GM19023 (cell line): ENCODE results near the gene ATXN7L1.
"Not testable (repeated sequence)": the region's sequence is repeated elsewhere in the genome, so short reads cannot be mapped to it uniquely, and the experiment has no call there.

Experiments
- ATAC-seq: cut with Tn5 transposase; IDR thresholded peaks from one replicate; pipeline ENCODE4 v1.9.1; 2021; ENCODE audit warnings: mild to moderate bottlenecking, moderate library complexity; ENCODE audit not compliant: unreplicated experiment

Gene ATXN7L1

GRCh38 chr7:105623378-105623777 lies 253.0 kb downstream of the ATXN7L1 start:
- no peak for ATAC-seq

- ATAC-seq, result no peak
Measured at GRCh38 chr7:105622106-105622731, 254.2 kb downstream of the ATXN7L1 start.

- ATAC-seq, result no peak
Measured at GRCh38 chr7:105621617-105622016, 254.8 kb downstream of the ATXN7L1 start.

- no peak for ATAC-seq
Measured at GRCh38 chr7:105621176-105621575, 255.2 kb downstream of the ATXN7L1 start.

- ATAC-seq, result no peak
Measured at GRCh38 chr7:105619590-105619989, 256.8 kb downstream of the ATXN7L1 start.

- ATAC-seq, result no peak
Measured at GRCh38 chr7:105618016-105618296, 258.4 kb downstream of the ATXN7L1 start.

- ATAC-seq, result no peak
Measured at GRCh38 chr7:105617280-105618015, 259.0 kb downstream of the ATXN7L1 start.

- no peak for ATAC-seq
Measured at GRCh38 chr7:105614341-105614840, 262.0 kb downstream of the ATXN7L1 start.

- no peak for ATAC-seq
Measured at GRCh38 chr7:105613611-105614330, 262.6 kb downstream of the ATXN7L1 start.

GRCh38 chr7:105612806-105613205 lies 263.6 kb downstream of the ATXN7L1 start:
- ATAC-seq, result no peak

- ATAC-seq, result no peak
Measured at GRCh38 chr7:105611856-105612775, 264.3 kb downstream of the ATXN7L1 start.

- ATAC-seq, result no peak
Measured at GRCh38 chr7:105610165-105610930, 266.1 kb downstream of the ATXN7L1 start.

GRCh38 chr7:105602325-105603305 lies 273.8 kb downstream of the ATXN7L1 start:
- no peak for ATAC-seq

GRCh38 chr7:105600720-105601550 lies 275.5 kb downstream of the ATXN7L1 start:
- ATAC-seq, result no peak

GRCh38 chr7:105599551-105599950 lies 276.8 kb downstream of the ATXN7L1 start:
- ATAC-seq, result no peak

GRCh38 chr7:105599080-105599479 lies 277.3 kb downstream of the ATXN7L1 start:
- not testable (repeated sequence) for ATAC-seq

GRCh38 chr7:105596866-105597265 lies 279.5 kb downstream of the ATXN7L1 start:
- no peak for ATAC-seq

- ATAC-seq, result no peak
Measured at GRCh38 chr7:105594034-105594433, 282.4 kb downstream of the ATXN7L1 start.
